Panc1 (cell line): ENCODE results near the gene PNLIPRP3.

Experiments
- CTCF ChIP-seq: fragments of 450-650 bp; IDR thresholded peaks from 2 replicates; pipeline ENCODE4 v1.5.1; 2017; ENCODE audit warnings: mild to moderate bottlenecking
- TCF7L2 ChIP-seq: IDR thresholded peaks from 2 replicates; pipeline ENCODE4 v1.6.1; 2011; ENCODE audit warnings: mild to moderate bottlenecking, low read depth, low read length, inconsistent platforms

GRCh38 chr10:116410351-116410750 lies 17.3 kb upstream of the PNLIPRP3 start:
- TF ChIP-seq CTCF (no peak), TCF7L2 (no peak)
